Measurements from ENCODE around the gene IMMP2L. TPM values are rescaled to one million over a fixed set of nuclear protein-coding genes. Genes with fewer than 3 reads are reported as not detected.

The IMMP2L gene
- total RNA-seq, 4 donors from 2014 or later = 12.4 to 31.7 (median 22.8) TPM

- no peak for ATAC-seq (ENCODE audit: low FRiP score)
- no peak for TF ChIP-seq CTCF (IDR thresholded peaks at IDR 0.05)
- DNase-seq (ENCODE audit: low spot score) = no peak
Observed at GRCh38 chr7:110688908-110689307, 873.4 kb downstream of the IMMP2L start.

- no peak for DNase-seq (ENCODE audit: low spot score)
- ATAC-seq (ENCODE audit: low FRiP score) = no peak
- no peak for TF ChIP-seq CTCF (IDR thresholded peaks at IDR 0.05)
Observed at GRCh38 chr7:110685899-110686298, 876.4 kb downstream of the IMMP2L start.

- DNase-seq (ENCODE audit: low spot score) (no peak), ATAC-seq (ENCODE audit: low FRiP score) (no peak)
- TF ChIP-seq CTCF (IDR thresholded peaks at IDR 0.05) = no peak
Observed at GRCh38 chr7:110681941-110682340, 880.4 kb downstream of the IMMP2L start.

- no peak for TF ChIP-seq CTCF (IDR thresholded peaks at IDR 0.05)
- ATAC-seq (ENCODE audit: low FRiP score) = no peak
Observed at GRCh38 chr7:110677405-110677804, 884.9 kb downstream of the IMMP2L start.

GRCh38 chr7:110676785-110677184 is 885.5 kb downstream of the IMMP2L start:
- no peak for DNase-seq (ENCODE audit: low spot score)
- TF ChIP-seq CTCF (IDR thresholded peaks at IDR 0.05) = no peak
- no peak for ATAC-seq (ENCODE audit: low FRiP score)

More at GRCh38 chr7:110677405-110677804, 884.9 kb downstream of the IMMP2L start:
- DNase-seq (ENCODE audit: low spot score) = no peak

GRCh38 chr7:110675383-110676103 is 886.7 kb downstream of the IMMP2L start:
- TF ChIP-seq CTCF (IDR thresholded peaks at IDR 0.05) = no peak
- DNase-seq (ENCODE audit: low spot score) = no peak
- no peak for ATAC-seq (ENCODE audit: low FRiP score)

- DNase-seq (ENCODE audit: low spot score) (no peak), ATAC-seq (ENCODE audit: low FRiP score) (no peak)
- no peak for TF ChIP-seq CTCF (IDR thresholded peaks at IDR 0.05)
Observed at GRCh38 chr7:110673148-110673547, 889.1 kb downstream of the IMMP2L start.
